Endodermal cell (in vitro differentiated cells): ENCODE results near the gene ICA1L. TPM values are rescaled to one million over a fixed set of nuclear protein-coding genes. Genes with fewer than 3 reads are reported as not detected.
A peak's percentile ranks its signal among the peaks of the same experiment; 100 is the strongest.
"Not testable (repeated sequence)": the region's sequence is repeated elsewhere in the genome, so short reads cannot be mapped to it uniquely, and the experiment has no call there.

Source experiments
- DNase-seq: peaks from one replicate; pipeline ENCODE4 v3.0.0-alpha.2; 2017
- H3K27ac ChIP-seq: 2 replicates; pipeline ENCODE4 v1.5.1; 2013; ENCODE audit warnings: mild to moderate bottlenecking, low read depth, low read length, moderate library complexity
- H3K27me3 ChIP-seq: 2 replicates; pipeline ENCODE4 v1.6.1; 2013; ENCODE audit warnings: mild to moderate bottlenecking, low read length, moderate library complexity; ENCODE audit not compliant: insufficient read depth, control insufficient read depth, poor library complexity, severe bottlenecking
- H3K36me3 ChIP-seq: 2 replicates; pipeline ENCODE4 v1.7.0; 2013; ENCODE audit warnings: mild to moderate bottlenecking, low read length, moderate library complexity; ENCODE audit not compliant: control insufficient read depth, insufficient read depth
- H3K4me1 ChIP-seq: one replicate; pipeline ENCODE4 v1.7.0; 2013; ENCODE audit warnings: low read length; ENCODE audit not compliant: control insufficient read depth, insufficient read depth
- H3K4me3 ChIP-seq: 2 replicates; pipeline ENCODE4 v1.5.1; 2013; ENCODE audit warnings: mild to moderate bottlenecking, low read length, moderate library complexity
- H3K9ac ChIP-seq: 2 replicates; pipeline ENCODE4 v1.6.1; 2013; ENCODE audit warnings: mild to moderate bottlenecking, low read length, moderate library complexity; ENCODE audit not compliant: poor library complexity, severe bottlenecking; ENCODE audit errors: extremely low read depth
- H3K9me3 ChIP-seq: 2 replicates; pipeline ENCODE4 v1.6.1; 2013; ENCODE audit warnings: mild to moderate bottlenecking, low read length, moderate library complexity; ENCODE audit not compliant: control insufficient read depth
- H3K27ac Mint-ChIP-seq: 2 replicates; pipeline ENCODE4 v1.8.0; 2020; ENCODE audit warnings: mixed read lengths
- H3K27me3 Mint-ChIP-seq: 2 replicates; pipeline ENCODE4 v1.8.0; 2021; ENCODE audit warnings: mild to moderate bottlenecking, mixed read lengths; ENCODE audit not compliant: insufficient read depth
- H3K36me3 Mint-ChIP-seq: 2 replicates; pipeline ENCODE4 v1.8.0; 2020; ENCODE audit warnings: low read depth, mixed read lengths
- H3K4me1 Mint-ChIP-seq: 2 replicates; pipeline ENCODE4 v1.8.0; 2020; ENCODE audit warnings: mixed read lengths
- H3K4me3 Mint-ChIP-seq: 2 replicates; pipeline ENCODE4 v1.8.0; 2020; ENCODE audit warnings: mild to moderate bottlenecking, moderate library complexity, mixed read lengths
- H3K9me3 Mint-ChIP-seq: 2 replicates; pipeline ENCODE4 v1.8.0; 2020; ENCODE audit warnings: mild to moderate bottlenecking, mixed read lengths
- CTCF ChIP-seq: fragments of 200-600 bp; sonication (generic); conservative IDR thresholded peaks from 2 replicates; pipeline ENCODE4 v1.5.0; 2021; ENCODE audit warnings: antibody characterized with exemption, mild to moderate bottlenecking
- WGBS, 2 experiments: methylation state at CpG; one replicate each; pipeline versions ENCODE4 v1.1.5 to v1.1.7; 2013; ENCODE audit warnings: missing lambda C conversion rate in 2 of 2, mixed read lengths in 1 of 2; ENCODE audit not compliant: insufficient coverage in 1 of 2, insufficient read length in 1 of 2; 5-methylcytosine and 5-hydroxymethylcytosine counted together
- total RNA-seq, 2 donors: library from RNA; stranded (reverse); fragmentation: NEBNext Ultra II Directional in 1 of 2; extraction: Animal tissue kit (Norgen Biotek cat#: 25700) in 1 of 2; gene quantifications; 2 replicates in 1 of 2; 3 replicates in 1 of 2; pipeline ENCODE4 v1.2.1, GENCODE V29; 2021

ICA1L gene
- total RNA-seq, 2 donors from 2014 or later, result 8.2 to 12.2 TPM

- H3K4me1 Mint-ChIP-seq, result peaks cover 5% of the 10 kb centered on the region
- no peak overlapping the region for H3K4me3 Mint-ChIP-seq
- peaks cover 45% of the 10 kb centered on the region for H3K9me3 Mint-ChIP-seq
- Histone ChIP-seq H3K9ac (no peak overlapping the region), H3K27ac (no peak overlapping the region), H3K4me1 (no peaks in the 10 kb centered on the region), H3K9me3 (peaks cover 11% of the 10 kb centered on the region), H3K36me3 (no peaks in the 10 kb centered on the region), H3K4me3 (no peak overlapping the region), H3K27me3 (no peaks in the 10 kb centered on the region)
- no peaks in the 10 kb centered on the region for H3K27me3 Mint-ChIP-seq
- TF ChIP-seq CTCF, result no peak
- peaks cover 43% of the 10 kb centered on the region for H3K36me3 Mint-ChIP-seq
- H3K27ac Mint-ChIP-seq, result no peak overlapping the region
- WGBS, 2 experiments, result 91 to 100% methylated on average over 1 to 3 of the region's 3 CpGs
- DNase-seq, result no peak
Observed at GRCh38 chr2:202813387-202813786, 58.2 kb downstream of the ICA1L start.

GRCh38 chr2:202808754-202809153 is 62.8 kb downstream of the ICA1L start:
- Histone ChIP-seq H3K4me3 (no peak overlapping the region), H3K9me3 (peaks cover under 1% of the 10 kb centered on the region), H3K27me3 (no peaks in the 10 kb centered on the region), H3K27ac (no peak overlapping the region), H3K36me3 (no peaks in the 10 kb centered on the region), H3K9ac (no peak overlapping the region), H3K4me1 (no peaks in the 10 kb centered on the region)
- WGBS, 2 experiments, result 87 to 100% methylated on average over 1 to 3 of the region's 3 CpGs
- H3K4me3 Mint-ChIP-seq, result no peak overlapping the region
- no peak for DNase-seq
- H3K36me3 Mint-ChIP-seq, result peaks cover 43% of the 10 kb centered on the region
- H3K27ac Mint-ChIP-seq, result no peak overlapping the region
- H3K27me3 Mint-ChIP-seq, result no peaks in the 10 kb centered on the region
- H3K4me1 Mint-ChIP-seq, result peaks cover 6% of the 10 kb centered on the region
- no peak for TF ChIP-seq CTCF
- peaks cover 38% of the 10 kb centered on the region for H3K9me3 Mint-ChIP-seq

- H3K4me1 Mint-ChIP-seq, H3K4me3 Mint-ChIP-seq, H3K27ac ChIP-seq, H3K4me3 ChIP-seq, H3K27me3 Mint-ChIP-seq, H3K9me3 ChIP-seq, H3K4me1 ChIP-seq, H3K9ac ChIP-seq, DNase-seq, H3K27ac Mint-ChIP-seq, H3K27me3 ChIP-seq, H3K36me3 ChIP-seq: not testable (repeated sequence)
- H3K36me3 Mint-ChIP-seq, result peaks cover 46% of the 10 kb centered on the region
- 97 to 100% methylated on average over 1 of the region's 1 CpG for WGBS, 2 experiments
- peaks cover 36% of the 10 kb centered on the region for H3K9me3 Mint-ChIP-seq
Observed at GRCh38 chr2:202807431-202808138, 64.0 kb downstream of the ICA1L start.

GRCh38 chr2:202805911-202806310 is 65.7 kb downstream of the ICA1L start:
- DNase-seq, result peak; percentile 75
- not testable (repeated sequence) for H3K27ac Mint-ChIP-seq, H3K4me1 ChIP-seq, H3K9ac ChIP-seq, H3K27me3 Mint-ChIP-seq, H3K27me3 ChIP-seq, H3K36me3 ChIP-seq, H3K4me3 Mint-ChIP-seq, H3K4me3 ChIP-seq, H3K9me3 ChIP-seq, H3K27ac ChIP-seq
- Mint-ChIP-seq H3K9me3 (peaks cover 25% of the 10 kb centered on the region), H3K36me3 (peaks cover 38% of the 10 kb centered on the region), H3K4me1 (peaks cover 11% of the 10 kb centered on the region)
- WGBS, 2 experiments, result 79 to 80% methylated on average over 2 to 9 of the region's 9 CpGs
